Activated CD8-positive, alpha-beta T cell treated with anti-CD3 and anti-CD28 coated beads for 36 hours (primary cell): ENCODE data around the gene CORO2A. TPM values are rescaled to one million over a fixed set of nuclear protein-coding genes. Genes with fewer than 3 reads are reported as not detected.

Experiments
- ATAC-seq: fragments of 200-7000 bp; cut with Tn5 transposase; one replicate; pipeline ENCODE4 v1.10.0; 2021; ENCODE audit warnings: mild to moderate bottlenecking, moderate library complexity
- CTCF ChIA-PET: fragments of 350-600 bp; sonication (Branson Sonifier 250); formaldehyde crosslinking; loops from one replicate; lab custom pipeline; 2021; ENCODE audit warnings: antibody characterized with exemption; lab: Charles Lee
- POLR2A ChIA-PET: fragments of 350-600 bp; sonication (Branson Sonifier 250); formaldehyde crosslinking; loops from one replicate; lab custom pipeline; 2021; ENCODE audit warnings: antibody characterized with exemption; lab: Charles Lee
- DNase-seq: peaks from one replicate; pipeline ENCODE4 v3.0.0-alpha.2; 2020
- H3K27ac Mint-ChIP-seq: one replicate; pipeline ENCODE4 v1.8.0; 2021; ENCODE audit warnings: mild to moderate bottlenecking, mixed read lengths
- H3K27me3 Mint-ChIP-seq: one replicate; pipeline ENCODE4 v1.8.0; 2021; ENCODE audit warnings: mixed read lengths
- H3K36me3 Mint-ChIP-seq: one replicate; pipeline ENCODE4 v1.8.0; 2021; ENCODE audit warnings: low read depth, mixed read lengths
- H3K4me1 Mint-ChIP-seq: one replicate; pipeline ENCODE4 v1.8.0; 2021; ENCODE audit warnings: low read depth, mixed read lengths
- H3K4me3 Mint-ChIP-seq: one replicate; pipeline ENCODE4 v1.8.0; 2021; ENCODE audit warnings: mild to moderate bottlenecking, moderate library complexity, mixed read lengths
- H3K9me3 Mint-ChIP-seq: one replicate; pipeline ENCODE4 v1.8.0; 2021; ENCODE audit warnings: mixed read lengths
- CTCF ChIP-seq: fragments of 200-600 bp; IDR thresholded peaks from one replicate; pipeline ENCODE4 v1.8.0; 2022; ENCODE audit warnings: antibody characterized with exemption, mild to moderate bottlenecking
- intact Hi-C: fragments of 100-400 bp; cut with micrococcal nuclease; formaldehyde crosslinking; loops from one replicate; pipeline ENCODE4 v1.10.0; 2022
- total RNA-seq, 2 experiments: library from RNA; stranded (reverse); gene quantifications; one replicate each; pipeline ENCODE4 v1.2.3, GENCODE V29; 2021

The CORO2A gene
- total RNA-seq, 2 experiments from 2014 or later = 12.2 to 13.4 TPM

- Mint-ChIP-seq H3K4me3 (no peak overlapping the region), H3K9me3 (no peaks in the 10 kb centered on the region), H3K36me3 (no peaks in the 10 kb centered on the region), H3K4me1 (no peaks in the 10 kb centered on the region), H3K27ac (no peak overlapping the region), H3K27me3 (no peaks in the 10 kb centered on the region)
- ATAC-seq = no peak
- intact Hi-C loops = no loop called here
- no peak for DNase-seq
- POLR2A ChIA-PET = interaction anchor here (1.1 to 1.3 kb wide), 2 partner anchors 9 to 13 kb away, joined by 3 to 5 read pairs; no protein-coding TSS in a partner anchor
- CTCF ChIA-PET = interaction anchor here (1.0 to 2.7 kb wide), 6 partner anchors 10 to 161 kb away, joined by 3 to 10 read pairs (median 7); partner anchors contain the start of gene CORO2A
- no peak for TF ChIP-seq CTCF
Measured at GRCh38 chr9:98235126-98235525, 42.7 kb upstream of the CORO2A start.

- Mint-ChIP-seq H3K4me1 (no peaks in the 10 kb centered on the region), H3K36me3 (no peaks in the 10 kb centered on the region), H3K27ac (no peak overlapping the region), H3K4me3 (no peak overlapping the region), H3K9me3 (no peaks in the 10 kb centered on the region), H3K27me3 (no peaks in the 10 kb centered on the region)
- DNase-seq (no peak), ATAC-seq (no peak)
- TF ChIP-seq CTCF = no peak
- intact Hi-C loops = no loop called here
- CTCF ChIA-PET = interaction anchor here (1.0 to 2.7 kb wide), 5 partner anchors 11 to 160 kb away, joined by 3 to 10 read pairs (median 8); partner anchors contain the start of gene CORO2A
- POLR2A ChIA-PET = interaction anchor here (1.1 kb wide), 1 partner anchor 14 kb away, joined by 3 read pairs; no protein-coding TSS in a partner anchor
Measured at GRCh38 chr9:98234245-98234825, 41.9 kb upstream of the CORO2A start.

GRCh38 chr9:98232926-98233325, 40.5 kb upstream of the CORO2A start:
- Mint-ChIP-seq H3K36me3 (peaks cover 2% of the 10 kb centered on the region), H3K9me3 (no peaks in the 10 kb centered on the region), H3K4me3 (no peak overlapping the region), H3K27ac (no peak overlapping the region), H3K27me3 (no peaks in the 10 kb centered on the region), H3K4me1 (no peaks in the 10 kb centered on the region)
- intact Hi-C loops = no loop called here
- ATAC-seq (no peak), DNase-seq (no peak)
- no peak for TF ChIP-seq CTCF
- ChIA-PET CTCF (interaction anchor here (0.6 to 0.8 kb wide), 3 partner anchors 23 to 48 kb away, joined by 3 to 5 read pairs (median 4); no protein-coding TSS in a partner anchor), POLR2A (no interaction called here)

- intact Hi-C loops = no loop called here
- Mint-ChIP-seq H3K9me3 (no peaks in the 10 kb centered on the region), H3K27me3 (no peaks in the 10 kb centered on the region), H3K4me1 (no peaks in the 10 kb centered on the region), H3K36me3 (peaks cover 2% of the 10 kb centered on the region), H3K27ac (no peak overlapping the region), H3K4me3 (no peak overlapping the region)
- ATAC-seq (no peak), DNase-seq (no peak)
- POLR2A ChIA-PET = no interaction called here
- no peak for TF ChIP-seq CTCF
- CTCF ChIA-PET = no interaction called here
Measured at GRCh38 chr9:98231770-98232478, 39.5 kb upstream of the CORO2A start.

- intact Hi-C loops = no loop called here
- no peak for TF ChIP-seq CTCF
Measured at GRCh38 chr9:98230789-98231188, 38.4 kb upstream of the CORO2A start.

More at GRCh38 chr9:98230789-98231188, 38.4 kb upstream of the CORO2A start:
- ATAC-seq (no peak), DNase-seq (no peak)
- ChIA-PET CTCF (no interaction called here), POLR2A (no interaction called here)
- Mint-ChIP-seq H3K36me3 (peaks cover 2% of the 10 kb centered on the region), H3K27me3 (no peaks in the 10 kb centered on the region), H3K4me1 (no peaks in the 10 kb centered on the region), H3K9me3 (no peaks in the 10 kb centered on the region), H3K4me3 (no peak overlapping the region), H3K27ac (no peak overlapping the region)
